ENCODE results near the gene POLR1H. TPM values are rescaled to one million over a fixed set of nuclear protein-coding genes. Genes with fewer than 3 reads are reported as not detected.
"Not testable (repeated sequence)": the region's sequence is repeated elsewhere in the genome, so short reads cannot be mapped to it uniquely, and the experiment has no call there.

POLR1H gene
- total and polyA plus RNA-seq, 4 donors, result 18.0 to 35.2 (median 19.7) TPM

GRCh38 chr6:30033440-30033839, 27.6 kb upstream of the POLR1H start:
- H3K27me3 ChIP-seq (ENCODE audit: control insufficient read depth, insufficient read depth, low read length); H3K4me3 ChIP-seq (ENCODE audit: low read depth, low read length); H3K9me3 ChIP-seq (ENCODE audit: control insufficient read depth, insufficient read depth, low read length); H3K36me3 ChIP-seq (ENCODE audit: control insufficient read depth, insufficient read depth, low read length); H3K27ac ChIP-seq (ENCODE audit: low read depth, low read length); H3K4me1 ChIP-seq (ENCODE audit: control insufficient read depth, insufficient read depth, low read length); DNase-seq (ENCODE audit: low read depth in 4 of 6, low spot score in 6 of 6): not testable (repeated sequence)
- 93% methylated on average over 2 of the region's 5 CpGs for WGBS (ENCODE audit: insufficient coverage)

GRCh38 chr6:30035784-30036183, 25.3 kb upstream of the POLR1H start:
- Histone ChIP-seq H3K9me3 (ENCODE audit: control insufficient read depth, insufficient read depth, low read length) (no peaks in the 10 kb centered on the region), H3K4me3 (ENCODE audit: low read depth, low read length) (no peak overlapping the region), H3K27me3 (ENCODE audit: control insufficient read depth, insufficient read depth, low read length) (no peaks in the 10 kb centered on the region), H3K36me3 (ENCODE audit: control insufficient read depth, insufficient read depth, low read length) (peaks cover 2% of the 10 kb centered on the region), H3K4me1 (ENCODE audit: control insufficient read depth, insufficient read depth, low read length) (no peaks in the 10 kb centered on the region), H3K27ac (ENCODE audit: low read depth, low read length) (no peak overlapping the region)
- WGBS (ENCODE audit: insufficient coverage), result 80% methylated on average over 1 of the region's 1 CpG
- DNase-seq (ENCODE audit: low read depth in 4 of 6, low spot score in 6 of 6), result no peak

DNA sequence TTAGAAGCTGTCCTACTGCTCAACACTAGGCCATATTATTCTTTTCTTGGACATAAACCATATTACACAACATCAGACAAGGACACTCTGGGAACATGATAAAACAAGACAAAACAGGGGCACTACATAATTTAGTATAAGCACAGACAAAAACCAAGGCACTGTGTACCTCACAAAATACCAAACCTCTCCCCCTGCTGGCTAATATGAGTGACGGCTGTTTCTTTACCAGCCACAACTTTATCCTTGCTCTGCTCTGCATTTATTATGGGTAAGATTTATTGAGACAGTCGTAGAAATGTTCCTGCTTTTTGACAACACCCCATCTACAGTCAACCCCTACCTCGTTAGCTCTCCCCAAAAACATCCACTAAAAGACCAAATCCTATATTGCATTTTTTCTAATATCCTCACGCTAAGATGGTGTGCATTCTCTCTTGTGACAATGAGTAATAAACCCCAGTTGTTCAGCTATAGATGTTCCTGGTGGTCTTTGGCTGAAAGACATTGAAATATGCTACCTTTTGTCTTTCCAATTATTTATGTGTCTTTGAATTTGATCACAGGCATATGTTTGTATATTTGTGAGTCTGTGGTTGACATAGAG, 23.8 kb upstream of the POLR1H start:
- no CpG with 5 or more reads among the region's 4 CpGs for WGBS (ENCODE audit: insufficient coverage)
- Histone ChIP-seq H3K36me3 (ENCODE audit: control insufficient read depth, insufficient read depth, low read length) (peaks cover 2% of the 10 kb centered on the region), H3K27ac (ENCODE audit: low read depth, low read length) (no peak overlapping the region), H3K27me3 (ENCODE audit: control insufficient read depth, insufficient read depth, low read length) (no peaks in the 10 kb centered on the region), H3K9me3 (ENCODE audit: control insufficient read depth, insufficient read depth, low read length) (no peaks in the 10 kb centered on the region), H3K4me1 (ENCODE audit: control insufficient read depth, insufficient read depth, low read length) (no peaks in the 10 kb centered on the region), H3K4me3 (ENCODE audit: low read depth, low read length) (no peak overlapping the region)
- DNase-seq (ENCODE audit: low read depth in 4 of 6, low spot score in 6 of 6), result peak in 1 of 6 donors; percentile 36

DNA sequence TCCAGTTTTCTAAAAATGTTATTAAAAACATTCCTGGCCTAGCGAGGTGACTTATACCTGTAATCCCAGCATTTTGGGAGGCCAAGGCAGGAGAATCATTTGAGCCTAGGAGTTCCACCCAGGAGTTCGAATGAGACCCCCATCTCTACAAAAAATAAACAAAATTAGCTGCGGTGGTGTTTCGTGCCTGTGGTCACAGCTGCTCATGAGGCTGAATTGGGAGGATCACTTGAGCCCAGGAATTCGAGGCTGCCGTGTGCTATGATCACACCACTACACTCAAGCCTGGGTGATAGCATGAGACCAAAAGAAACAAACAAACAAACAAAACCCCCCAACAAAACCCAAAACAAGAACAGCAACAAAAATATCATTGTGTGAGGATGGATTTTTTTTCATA, 19.8 kb upstream of the POLR1H start:
- 100% methylated on average over 1 of the region's 6 CpGs for WGBS (ENCODE audit: insufficient coverage)
- Histone ChIP-seq H3K36me3 (ENCODE audit: control insufficient read depth, insufficient read depth, low read length) (no peaks in the 10 kb centered on the region), H3K4me1 (ENCODE audit: control insufficient read depth, insufficient read depth, low read length) (no peaks in the 10 kb centered on the region), H3K9me3 (ENCODE audit: control insufficient read depth, insufficient read depth, low read length) (no peaks in the 10 kb centered on the region), H3K27me3 (ENCODE audit: control insufficient read depth, insufficient read depth, low read length) (no peaks in the 10 kb centered on the region), H3K4me3 (ENCODE audit: low read depth, low read length) (no peak overlapping the region), H3K27ac (ENCODE audit: low read depth, low read length) (no peak overlapping the region)
- no peak for DNase-seq (ENCODE audit: low read depth in 4 of 6, low spot score in 6 of 6)

DNA sequence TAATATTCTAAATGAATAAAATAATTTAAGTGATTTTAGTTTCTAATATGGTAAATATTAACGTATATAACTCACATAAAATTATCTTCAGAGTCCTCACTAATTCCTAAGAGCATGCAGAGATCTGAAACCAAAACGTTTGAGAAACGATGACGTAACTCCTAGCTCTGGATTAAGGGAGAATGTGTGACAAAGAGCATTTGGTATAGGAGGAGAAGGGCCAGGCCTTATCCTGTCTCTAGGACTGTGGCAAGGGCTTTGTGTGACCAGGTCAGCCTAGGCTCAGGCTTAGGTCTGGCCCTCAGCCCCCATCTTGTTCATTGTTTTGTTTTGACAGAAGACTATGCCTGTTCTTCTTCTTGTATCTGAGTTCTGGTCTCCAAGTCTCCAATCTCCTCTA, 19.2 kb upstream of the POLR1H start:
- WGBS (ENCODE audit: insufficient coverage), result no CpG with 5 or more reads among the region's 4 CpGs
- Histone ChIP-seq H3K4me3 (ENCODE audit: low read depth, low read length) (no peak overlapping the region), H3K27ac (ENCODE audit: low read depth, low read length) (no peak overlapping the region), H3K36me3 (ENCODE audit: control insufficient read depth, insufficient read depth, low read length) (no peaks in the 10 kb centered on the region), H3K27me3 (ENCODE audit: control insufficient read depth, insufficient read depth, low read length) (no peaks in the 10 kb centered on the region), H3K4me1 (ENCODE audit: control insufficient read depth, insufficient read depth, low read length) (no peaks in the 10 kb centered on the region), H3K9me3 (ENCODE audit: control insufficient read depth, insufficient read depth, low read length) (no peaks in the 10 kb centered on the region)
- no peak for DNase-seq (ENCODE audit: low read depth in 4 of 6, low spot score in 6 of 6)

DNA sequence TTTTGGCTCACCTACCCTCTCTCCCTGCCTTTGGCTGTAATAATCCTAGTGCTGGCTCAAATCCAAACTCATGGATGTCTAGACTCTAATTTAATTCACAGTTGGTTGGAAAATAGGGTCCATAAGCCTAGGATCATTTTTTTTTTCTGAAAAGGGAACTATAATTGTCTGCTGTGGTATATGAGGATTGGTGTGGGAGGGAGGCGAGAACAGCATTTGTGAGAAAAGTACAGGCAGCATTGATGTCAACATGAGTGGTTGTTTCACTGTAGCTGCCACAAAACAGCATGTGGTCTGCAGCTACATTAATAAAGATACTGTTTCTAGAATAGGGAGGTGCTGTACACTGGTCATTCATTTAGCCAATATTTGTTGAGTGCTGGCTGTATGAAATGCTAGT, 18.6 kb upstream of the POLR1H start:
- no peaks in the 10 kb centered on the region for H3K9me3 ChIP-seq (ENCODE audit: control insufficient read depth, insufficient read depth, low read length)
- no peaks in the 10 kb centered on the region for H3K27me3 ChIP-seq (ENCODE audit: control insufficient read depth, insufficient read depth, low read length)
- H3K4me1 ChIP-seq (ENCODE audit: control insufficient read depth, insufficient read depth, low read length), result no peaks in the 10 kb centered on the region
- 80% methylated on average over 1 of the region's 1 CpG for WGBS (ENCODE audit: insufficient coverage)
- H3K27ac ChIP-seq (ENCODE audit: low read depth, low read length), result no peak overlapping the region
- no peak overlapping the region for H3K4me3 ChIP-seq (ENCODE audit: low read depth, low read length)
- DNase-seq (ENCODE audit: low read depth in 4 of 6, low spot score in 6 of 6), result peak in 1 of 6 donors; percentile 38
- H3K36me3 ChIP-seq (ENCODE audit: control insufficient read depth, insufficient read depth, low read length), result no peaks in the 10 kb centered on the region

DNA sequence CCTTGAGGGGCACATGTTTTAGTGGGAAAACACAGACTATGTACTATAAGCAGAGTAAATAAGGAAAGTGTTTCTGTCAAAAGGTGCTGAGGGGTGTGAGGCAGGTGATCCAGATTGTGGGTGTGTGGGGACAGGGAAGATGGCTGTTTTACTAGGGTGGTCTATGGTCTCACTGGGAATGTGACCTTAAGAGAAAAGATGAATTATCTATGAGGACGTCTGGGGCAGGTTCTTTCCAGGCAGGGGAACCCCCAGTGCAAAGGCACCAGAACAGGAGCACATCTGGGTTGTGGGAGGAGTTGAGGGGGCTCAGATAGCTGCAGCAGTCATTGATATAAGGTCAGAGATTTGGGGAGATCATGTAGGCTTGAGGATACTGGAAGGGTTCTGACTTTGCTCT, 18.2 kb upstream of the POLR1H start:
- Histone ChIP-seq H3K27ac (ENCODE audit: low read depth, low read length) (no peak overlapping the region), H3K9me3 (ENCODE audit: control insufficient read depth, insufficient read depth, low read length) (no peaks in the 10 kb centered on the region), H3K4me1 (ENCODE audit: control insufficient read depth, insufficient read depth, low read length) (no peaks in the 10 kb centered on the region), H3K27me3 (ENCODE audit: control insufficient read depth, insufficient read depth, low read length) (no peaks in the 10 kb centered on the region), H3K36me3 (ENCODE audit: control insufficient read depth, insufficient read depth, low read length) (no peaks in the 10 kb centered on the region), H3K4me3 (ENCODE audit: low read depth, low read length) (no peak overlapping the region)
- WGBS (ENCODE audit: insufficient coverage), result 55% methylated on average over 1 of the region's 1 CpG
- DNase-seq (ENCODE audit: low read depth in 4 of 6, low spot score in 6 of 6), result no peak

DNA sequence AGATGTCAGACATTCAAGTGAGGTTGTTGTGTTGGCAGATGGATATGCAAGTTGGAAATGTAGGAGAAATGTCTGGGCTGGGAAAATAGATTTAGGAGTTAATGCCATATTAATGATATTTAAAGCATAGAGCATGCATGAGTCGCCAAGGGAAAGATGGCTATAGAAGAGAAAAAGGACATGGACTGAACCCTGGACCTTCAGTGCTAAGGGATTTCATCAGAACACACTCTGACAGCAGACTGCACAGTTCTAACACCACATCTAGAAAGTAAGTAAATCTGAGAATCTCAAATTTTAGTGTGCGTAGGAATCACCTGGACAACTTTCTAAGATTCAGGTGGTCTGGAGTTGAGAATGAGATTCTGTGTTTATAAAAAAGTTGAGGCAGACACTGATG, 17.3 kb upstream of the POLR1H start:
- Histone ChIP-seq H3K27me3 (ENCODE audit: control insufficient read depth, insufficient read depth, low read length) (no peaks in the 10 kb centered on the region), H3K36me3 (ENCODE audit: control insufficient read depth, insufficient read depth, low read length) (no peaks in the 10 kb centered on the region), H3K4me1 (ENCODE audit: control insufficient read depth, insufficient read depth, low read length) (no peaks in the 10 kb centered on the region), H3K9me3 (ENCODE audit: control insufficient read depth, insufficient read depth, low read length) (no peaks in the 10 kb centered on the region), H3K27ac (ENCODE audit: low read depth, low read length) (no peak overlapping the region), H3K4me3 (ENCODE audit: low read depth, low read length) (no peak overlapping the region)
- 92% methylated on average over 2 of the region's 2 CpGs for WGBS (ENCODE audit: insufficient coverage)
- no peak for DNase-seq (ENCODE audit: low read depth in 4 of 6, low spot score in 6 of 6)

DNA sequence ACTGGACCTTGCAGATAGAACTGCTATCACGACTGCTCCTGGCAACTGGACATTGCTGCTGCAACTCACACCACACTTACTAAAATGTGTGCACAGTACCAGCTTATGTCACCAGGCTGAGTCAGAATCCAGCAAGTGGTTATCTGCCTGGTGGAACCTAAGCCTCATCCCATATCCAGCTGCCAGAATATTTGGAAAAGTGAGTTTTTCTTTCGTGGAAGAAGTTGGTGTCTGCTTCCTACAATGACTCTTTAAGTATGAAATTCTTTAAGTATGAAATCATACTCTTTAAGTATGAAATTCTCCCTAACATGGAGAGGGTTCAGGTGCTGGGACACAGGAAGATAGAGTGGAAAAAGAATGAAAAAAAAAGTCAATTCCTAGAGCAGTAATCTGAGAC, 16.4 kb upstream of the POLR1H start:
- WGBS (ENCODE audit: insufficient coverage), result 83% methylated on average over 1 of the region's 2 CpGs
- Histone ChIP-seq H3K36me3 (ENCODE audit: control insufficient read depth, insufficient read depth, low read length) (no peaks in the 10 kb centered on the region), H3K4me1 (ENCODE audit: control insufficient read depth, insufficient read depth, low read length) (no peaks in the 10 kb centered on the region)

DNA sequence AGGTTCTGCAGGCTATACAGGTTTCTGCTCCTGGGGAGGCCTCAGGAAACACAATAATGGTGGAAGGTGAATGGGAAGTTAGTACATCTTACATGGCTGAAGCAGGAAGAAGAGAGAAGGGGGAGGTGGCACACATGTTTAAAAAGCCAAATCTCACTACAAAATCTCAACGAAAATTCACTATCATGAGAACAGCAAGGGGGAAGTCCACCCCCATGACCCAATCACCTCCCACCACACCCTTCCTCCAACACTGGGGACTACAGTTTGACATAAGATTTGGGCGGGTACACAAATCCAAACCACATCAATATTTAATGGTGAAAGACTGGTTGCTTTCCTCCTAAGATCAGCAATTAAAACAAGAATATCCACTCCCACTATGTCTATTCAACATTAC, 13.8 kb upstream of the POLR1H start:
- Histone ChIP-seq H3K27me3 (ENCODE audit: control insufficient read depth, insufficient read depth, low read length) (no peaks in the 10 kb centered on the region), H3K4me1 (ENCODE audit: control insufficient read depth, insufficient read depth, low read length) (no peaks in the 10 kb centered on the region), H3K9me3 (ENCODE audit: control insufficient read depth, insufficient read depth, low read length) (no peaks in the 10 kb centered on the region), H3K27ac (ENCODE audit: low read depth, low read length) (no peak overlapping the region), H3K4me3 (ENCODE audit: low read depth, low read length) (no peak overlapping the region), H3K36me3 (ENCODE audit: control insufficient read depth, insufficient read depth, low read length) (no peaks in the 10 kb centered on the region)
- 100% methylated on average over 1 of the region's 2 CpGs for WGBS (ENCODE audit: insufficient coverage)
- DNase-seq (ENCODE audit: low read depth in 4 of 6, low spot score in 6 of 6), result no peak

More for the DNA sequence above, 16.4 kb upstream of the POLR1H start:
- H3K27ac ChIP-seq (ENCODE audit: low read depth, low read length), result no peak overlapping the region
- no peak for DNase-seq (ENCODE audit: low read depth in 4 of 6, low spot score in 6 of 6)
- no peaks in the 10 kb centered on the region for H3K27me3 ChIP-seq (ENCODE audit: control insufficient read depth, insufficient read depth, low read length)
- H3K4me3 ChIP-seq (ENCODE audit: low read depth, low read length), result no peak overlapping the region
- no peaks in the 10 kb centered on the region for H3K9me3 ChIP-seq (ENCODE audit: control insufficient read depth, insufficient read depth, low read length)
